ENCODE results near the gene NUDT3.

NUDT3 gene

DNA sequence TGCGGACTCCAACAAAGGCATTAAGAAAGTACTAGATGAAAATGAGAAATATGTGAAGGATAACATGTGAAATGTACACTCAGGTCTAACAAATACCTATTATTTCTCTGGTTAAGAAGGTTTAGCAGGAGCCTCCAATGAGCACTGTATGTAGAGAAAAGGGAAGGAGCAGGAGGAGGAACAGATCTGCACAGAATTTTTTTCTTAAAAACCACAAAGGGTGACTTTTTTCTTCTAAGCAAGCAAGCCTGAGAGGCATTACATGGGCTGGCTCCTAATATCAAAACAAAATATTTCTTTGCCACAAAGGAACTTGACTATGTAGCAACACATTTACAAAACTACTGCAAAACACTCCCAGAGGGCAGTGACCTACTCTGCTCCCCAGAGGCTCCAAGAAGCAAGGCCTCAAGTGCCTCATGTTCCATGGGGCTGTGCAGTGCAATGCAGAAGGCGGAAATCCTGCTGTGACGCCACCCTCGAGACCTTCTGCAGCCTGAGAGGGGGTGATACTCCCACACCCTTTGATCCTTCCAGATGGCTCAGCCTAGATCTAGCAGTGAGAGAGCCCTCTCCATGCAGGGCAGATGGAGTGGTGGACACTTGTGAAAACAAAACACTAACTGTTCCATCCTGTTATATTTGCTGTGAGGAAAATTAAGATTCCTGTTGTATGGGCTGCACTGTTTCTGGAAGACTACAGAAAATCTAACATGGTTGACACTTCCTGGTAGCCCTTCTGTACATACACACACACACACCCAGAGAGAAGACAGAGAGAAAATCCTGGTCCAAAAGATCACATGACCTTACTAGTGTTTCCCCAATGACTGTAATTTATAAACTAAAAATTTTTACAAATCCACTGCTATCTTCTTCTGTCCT lies 107.7 kb downstream of the NUDT3 start:
- no peak overlapping the region for H2AFZ ChIP-seq
- TF ChIP-seq, protein P1, sequence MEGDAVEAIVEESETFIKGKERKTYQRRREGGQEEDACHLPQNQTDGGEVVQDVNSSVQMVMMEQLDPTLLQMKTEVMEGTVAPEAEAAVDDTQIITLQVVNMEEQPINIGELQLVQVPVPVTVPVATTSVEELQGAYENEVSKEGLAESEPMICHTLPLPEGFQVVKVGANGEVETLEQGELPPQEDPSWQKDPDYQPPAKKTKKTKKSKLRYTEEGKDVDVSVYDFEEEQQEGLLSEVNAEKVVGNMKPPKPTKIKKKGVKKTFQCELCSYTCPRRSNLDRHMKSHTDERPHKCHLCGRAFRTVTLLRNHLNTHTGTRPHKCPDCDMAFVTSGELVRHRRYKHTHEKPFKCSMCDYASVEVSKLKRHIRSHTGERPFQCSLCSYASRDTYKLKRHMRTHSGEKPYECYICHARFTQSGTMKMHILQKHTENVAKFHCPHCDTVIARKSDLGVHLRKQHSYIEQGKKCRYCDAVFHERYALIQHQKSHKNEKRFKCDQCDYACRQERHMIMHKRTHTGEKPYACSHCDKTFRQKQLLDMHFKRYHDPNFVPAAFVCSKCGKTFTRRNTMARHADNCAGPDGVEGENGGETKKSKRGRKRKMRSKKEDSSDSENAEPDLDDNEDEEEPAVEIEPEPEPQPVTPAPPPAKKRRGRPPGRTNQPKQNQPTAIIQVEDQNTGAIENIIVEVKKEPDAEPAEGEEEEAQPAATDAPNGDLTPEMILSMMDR (IDR thresholded peaks at IDR 0.05) = no peak
- H3K27me3 ChIP-seq (ENCODE audit: control insufficient read depth, insufficient read depth, low read length) = no peaks in the 10 kb centered on the region
- H3K79me2 ChIP-seq = no peaks in the 10 kb centered on the region
- H3K4me3 ChIP-seq (ENCODE audit: low read depth, low read length) = no peak overlapping the region
- H3K27ac ChIP-seq = no peak overlapping the region
- H3K9me3 ChIP-seq (ENCODE audit: control insufficient read depth, low read length) = no peaks in the 10 kb centered on the region
- no peaks in the 10 kb centered on the region for H3K4me1 ChIP-seq
- H3K36me3 ChIP-seq (ENCODE audit: control insufficient read depth, insufficient read depth, low read length) = no peaks in the 10 kb centered on the region
- H3K4me2 ChIP-seq (ENCODE audit: low read length) = no peak overlapping the region
- H3K9ac ChIP-seq = no peak overlapping the region

DNA sequence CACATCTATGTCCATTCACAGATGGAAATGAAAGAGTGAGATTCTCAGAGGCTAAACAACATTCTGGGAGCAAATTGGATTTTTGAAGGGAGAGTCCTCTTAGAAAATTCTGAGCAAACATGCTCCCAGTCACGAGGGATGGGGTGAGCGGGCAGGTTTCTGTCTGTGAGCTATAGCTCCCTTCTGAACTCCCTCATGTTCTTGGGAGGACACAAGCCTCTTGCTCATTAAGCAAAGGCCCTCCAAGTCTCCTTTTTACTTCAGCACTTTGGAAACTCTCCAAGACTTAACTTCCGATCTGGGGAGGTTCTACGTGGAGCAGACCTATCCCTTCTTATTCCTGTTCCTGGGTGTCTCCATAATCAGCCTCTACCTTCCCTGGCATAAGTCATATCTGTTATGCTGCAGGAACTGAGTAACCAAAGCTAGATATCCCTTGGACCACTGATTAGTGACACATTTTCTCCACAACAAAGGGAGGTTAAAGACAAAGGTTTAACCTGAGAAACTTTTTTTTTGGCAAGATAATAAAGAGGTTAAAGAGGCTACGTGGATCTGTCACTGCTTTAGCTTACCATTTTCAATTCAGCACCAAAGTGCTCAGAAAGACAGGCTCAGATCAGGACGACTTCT lies 110.7 kb downstream of the NUDT3 start:
- Histone ChIP-seq H3K27ac (no peak overlapping the region), H3K4me1 (peaks cover 4% of the 10 kb centered on the region), H3K79me2 (no peaks in the 10 kb centered on the region), H2AFZ (no peak overlapping the region), H3K4me3 (ENCODE audit: low read depth, low read length) (no peak overlapping the region), H3K36me3 (ENCODE audit: control insufficient read depth, insufficient read depth, low read length) (no peaks in the 10 kb centered on the region), H3K27me3 (ENCODE audit: control insufficient read depth, insufficient read depth, low read length) (no peaks in the 10 kb centered on the region), H3K9me3 (ENCODE audit: control insufficient read depth, low read length) (no peaks in the 10 kb centered on the region), H3K9ac (no peak overlapping the region), H3K4me2 (ENCODE audit: low read length) (no peak overlapping the region)
- TF ChIP-seq, protein P1 (IDR thresholded peaks at IDR 0.05) = no peak

DNA sequence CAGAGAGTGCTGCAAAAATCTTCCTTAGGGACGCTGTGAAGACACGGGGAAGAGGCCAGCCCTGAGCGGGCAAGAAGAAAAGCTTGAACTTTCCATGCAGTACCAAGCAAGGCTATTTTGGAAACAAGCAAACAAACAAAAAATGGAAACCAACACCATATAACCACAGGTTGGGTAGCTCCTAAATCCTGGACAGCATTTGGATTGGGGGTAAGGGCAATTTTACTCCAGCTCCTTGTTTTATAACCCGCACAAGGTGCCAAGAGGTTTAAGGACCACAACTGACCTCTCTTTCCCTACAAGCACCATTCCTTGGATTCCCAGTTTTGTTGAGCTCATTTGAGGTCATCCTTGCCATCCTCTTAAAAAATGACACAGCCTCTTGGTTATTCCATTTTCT lies 112.3 kb downstream of the NUDT3 start:
- Histone ChIP-seq H3K79me2 (no peaks in the 10 kb centered on the region), H3K27ac (no peak overlapping the region), H3K27me3 (ENCODE audit: control insufficient read depth, insufficient read depth, low read length) (no peaks in the 10 kb centered on the region), H3K4me3 (ENCODE audit: low read depth, low read length) (no peak overlapping the region), H3K4me2 (ENCODE audit: low read length) (no peak overlapping the region), H3K9me3 (ENCODE audit: control insufficient read depth, low read length) (no peaks in the 10 kb centered on the region), H3K4me1 (peaks cover 7% of the 10 kb centered on the region), H3K9ac (no peak overlapping the region), H2AFZ (no peak overlapping the region), H3K36me3 (ENCODE audit: control insufficient read depth, insufficient read depth, low read length) (no peaks in the 10 kb centered on the region)
- TF ChIP-seq, protein P1 (IDR thresholded peaks at IDR 0.05) = no peak

DNA sequence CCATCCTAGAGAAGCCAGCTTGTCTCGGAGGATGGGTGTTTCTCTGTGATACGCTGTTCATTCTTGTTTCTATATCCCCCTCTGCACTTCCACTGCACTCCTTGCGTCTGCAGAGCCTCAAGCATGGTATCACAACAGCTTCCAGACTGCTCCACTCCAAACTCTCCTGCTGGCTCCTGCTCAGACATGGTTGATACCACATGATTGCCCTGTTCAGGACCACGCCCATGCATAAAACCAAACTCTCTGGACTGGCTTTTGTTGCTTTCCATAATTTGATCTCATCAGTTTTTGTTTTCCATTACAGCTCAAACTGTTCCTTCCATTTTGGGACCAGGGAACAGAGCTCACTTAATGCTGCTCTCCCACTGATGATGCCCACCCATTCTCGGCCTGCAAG lies 113.6 kb downstream of the NUDT3 start:
- peaks cover 7% of the 10 kb centered on the region for H3K4me1 ChIP-seq
- H3K27me3 ChIP-seq (ENCODE audit: control insufficient read depth, insufficient read depth, low read length) = no peaks in the 10 kb centered on the region
- H3K9ac ChIP-seq = no peak overlapping the region
- no peak overlapping the region for H2AFZ ChIP-seq
- H3K4me2 ChIP-seq (ENCODE audit: low read length) = no peak overlapping the region
- H3K79me2 ChIP-seq = no peaks in the 10 kb centered on the region
- no peaks in the 10 kb centered on the region for H3K9me3 ChIP-seq (ENCODE audit: control insufficient read depth, low read length)
- H3K27ac ChIP-seq = no peak overlapping the region
- TF ChIP-seq, protein P1 (IDR thresholded peaks at IDR 0.05) = no peak
- H3K36me3 ChIP-seq (ENCODE audit: control insufficient read depth, insufficient read depth, low read length) = no peaks in the 10 kb centered on the region
- H3K4me3 ChIP-seq (ENCODE audit: low read depth, low read length) = no peak overlapping the region
